ENCODE results near the gene CROCC2.

CROCC2 gene

DNA sequence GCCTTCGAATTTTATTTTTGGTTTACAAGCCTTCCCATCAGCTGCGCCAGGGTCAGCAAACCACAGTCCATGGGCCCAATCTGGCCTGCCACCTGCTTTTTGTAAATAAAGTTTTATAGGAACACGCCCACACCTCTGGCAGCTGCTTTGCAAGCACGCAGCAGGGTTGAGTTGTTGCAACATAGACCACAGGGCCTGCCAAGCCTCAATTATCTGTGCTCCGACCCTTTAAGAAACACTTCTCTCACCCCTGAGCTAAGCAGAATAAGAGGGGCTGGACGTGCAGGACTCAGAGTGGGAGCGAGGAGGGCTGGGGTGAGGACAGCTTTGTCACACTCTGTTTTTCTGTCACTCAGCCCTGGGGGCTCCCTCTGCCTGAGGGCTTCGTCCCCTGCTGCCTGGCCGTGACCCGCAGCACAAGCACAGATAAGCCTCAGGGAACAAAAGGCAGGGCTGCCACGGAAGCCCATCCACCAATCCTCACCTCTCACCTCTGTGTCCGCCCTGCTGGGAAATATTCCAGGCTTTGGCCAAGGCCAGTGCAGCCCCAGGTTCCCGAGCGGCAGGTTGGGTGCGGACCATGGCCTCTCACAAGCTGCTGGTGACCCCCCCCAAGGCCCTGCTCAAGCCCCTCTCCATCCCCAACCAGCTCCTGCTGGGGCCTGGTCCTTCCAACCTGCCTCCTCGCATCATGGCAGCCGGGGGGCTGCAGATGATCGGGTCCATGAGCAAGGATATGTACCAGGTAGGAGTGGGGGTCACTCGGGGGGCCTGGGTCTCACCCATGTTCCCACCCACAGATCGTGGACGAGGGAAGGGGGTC, 37.6 kb upstream of the CROCC2 start, which contains the start of gene AGXT:
Gene AGXT, plus strand, starts transcription at position 539 of the 823 bp plus-strand sequence. Its CDS starts 42 bp downstream, at position 581.
- H3K4me1 ChIP-seq (ENCODE audit: control insufficient read depth, low read length), result no peaks in the 10 kb centered on the region
- H3K4me3 ChIP-seq (ENCODE audit: low read length), result no peak within 1 kb of the TSS
- H3K36me3 ChIP-seq (ENCODE audit: control insufficient read depth, low read length), result no peaks in the 10 kb centered on the region
- H3K27me3 ChIP-seq (ENCODE audit: control insufficient read depth, low read length), result peaks cover 3% of the 10 kb centered on the region; the same call in 1 of the 2 replicates
- H4K20me1 ChIP-seq (ENCODE audit: control insufficient read depth, insufficient read depth, low read depth, low read length), result no peaks in the 10 kb centered on the region
- TF ChIP-seq EZH2phosphoT487 (IDR thresholded peaks at IDR 0.05; ENCODE audit: borderline replicate concordance, low read length), result no peak
- TF ChIP-seq, protein P1, sequence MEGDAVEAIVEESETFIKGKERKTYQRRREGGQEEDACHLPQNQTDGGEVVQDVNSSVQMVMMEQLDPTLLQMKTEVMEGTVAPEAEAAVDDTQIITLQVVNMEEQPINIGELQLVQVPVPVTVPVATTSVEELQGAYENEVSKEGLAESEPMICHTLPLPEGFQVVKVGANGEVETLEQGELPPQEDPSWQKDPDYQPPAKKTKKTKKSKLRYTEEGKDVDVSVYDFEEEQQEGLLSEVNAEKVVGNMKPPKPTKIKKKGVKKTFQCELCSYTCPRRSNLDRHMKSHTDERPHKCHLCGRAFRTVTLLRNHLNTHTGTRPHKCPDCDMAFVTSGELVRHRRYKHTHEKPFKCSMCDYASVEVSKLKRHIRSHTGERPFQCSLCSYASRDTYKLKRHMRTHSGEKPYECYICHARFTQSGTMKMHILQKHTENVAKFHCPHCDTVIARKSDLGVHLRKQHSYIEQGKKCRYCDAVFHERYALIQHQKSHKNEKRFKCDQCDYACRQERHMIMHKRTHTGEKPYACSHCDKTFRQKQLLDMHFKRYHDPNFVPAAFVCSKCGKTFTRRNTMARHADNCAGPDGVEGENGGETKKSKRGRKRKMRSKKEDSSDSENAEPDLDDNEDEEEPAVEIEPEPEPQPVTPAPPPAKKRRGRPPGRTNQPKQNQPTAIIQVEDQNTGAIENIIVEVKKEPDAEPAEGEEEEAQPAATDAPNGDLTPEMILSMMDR (IDR thresholded peaks at IDR 0.05; ENCODE audit: low read depth, low read length, poor library complexity, severe bottlenecking), result no peak
- H3F3A ChIP-seq (ENCODE audit: control insufficient read depth, insufficient read depth), result no peaks in the 10 kb centered on the region
- no peaks in the 10 kb centered on the region for H3K9me3 ChIP-seq (ENCODE audit: control insufficient read depth, insufficient read depth, low read length)
- H3K27ac ChIP-seq (ENCODE audit: low read depth, low read length), result no peak within 1 kb of the TSS
- no peaks in the 10 kb centered on the region for H3K9me2 ChIP-seq (replicated peaks; ENCODE audit: control insufficient read depth, low read length)
- no peak within 1 kb of the TSS for H3K4me2 ChIP-seq (ENCODE audit: low read length)
- H3K79me2 ChIP-seq (ENCODE audit: control insufficient read depth, low read length), result no peaks in the 10 kb centered on the region

DNA sequence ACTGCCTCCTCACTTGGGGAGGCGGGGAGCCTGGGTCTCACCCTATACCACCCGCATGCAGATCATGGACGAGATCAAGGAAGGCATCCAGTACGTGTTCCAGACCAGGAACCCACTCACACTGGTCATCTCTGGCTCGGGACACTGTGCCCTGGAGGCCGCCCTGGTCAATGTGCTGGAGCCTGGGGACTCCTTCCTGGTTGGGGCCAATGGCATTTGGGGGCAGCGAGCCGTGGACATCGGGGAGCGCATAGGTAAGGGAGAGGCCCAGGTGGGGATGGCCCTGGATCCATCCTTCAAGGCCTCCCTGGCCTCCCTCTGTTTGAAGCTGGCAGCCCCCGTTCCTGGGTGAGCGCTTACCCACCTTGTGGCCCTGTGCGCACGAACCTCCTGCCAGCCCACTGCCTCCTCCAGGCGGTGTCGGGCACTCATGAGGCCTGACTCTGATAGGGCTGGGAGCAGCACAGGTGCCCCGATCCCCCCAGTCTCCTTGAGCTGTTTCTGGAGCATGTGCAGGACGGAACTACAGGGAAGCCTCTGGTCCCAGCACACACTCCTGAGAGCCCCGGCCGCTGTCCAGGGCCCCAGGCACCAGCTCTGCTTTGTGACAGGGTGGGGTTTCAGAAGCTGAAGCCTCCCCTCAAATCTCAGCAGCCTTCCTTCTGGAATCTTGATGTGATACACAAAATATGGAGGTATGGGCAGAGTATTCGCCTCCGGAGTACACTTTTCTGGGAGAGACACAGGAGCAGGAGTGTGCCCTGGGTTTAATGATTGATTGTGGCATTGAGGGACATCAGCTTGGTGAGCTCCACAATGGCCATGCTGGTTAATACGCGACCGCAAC, 36.8 kb upstream of the CROCC2 start:
- no peak overlapping the region for H3K27ac ChIP-seq (ENCODE audit: low read depth, low read length)
- H3K79me2 ChIP-seq (ENCODE audit: control insufficient read depth, low read length), result no peaks in the 10 kb centered on the region
- no peaks in the 10 kb centered on the region for H4K20me1 ChIP-seq (ENCODE audit: control insufficient read depth, insufficient read depth, low read depth, low read length)
- H3K4me1 ChIP-seq (ENCODE audit: control insufficient read depth, low read length), result no peaks in the 10 kb centered on the region
- H3K4me3 ChIP-seq (ENCODE audit: low read length), result no peak overlapping the region
- H3F3A ChIP-seq (ENCODE audit: control insufficient read depth, insufficient read depth), result no peaks in the 10 kb centered on the region
- H3K9me3 ChIP-seq (ENCODE audit: control insufficient read depth, insufficient read depth, low read length), result no peaks in the 10 kb centered on the region
- no peak overlapping the region for H3K4me2 ChIP-seq (ENCODE audit: low read length)
- TF ChIP-seq, protein P1 (IDR thresholded peaks at IDR 0.05; ENCODE audit: low read depth, low read length, poor library complexity, severe bottlenecking), result no peak
- no peak for TF ChIP-seq EZH2phosphoT487 (IDR thresholded peaks at IDR 0.05; ENCODE audit: borderline replicate concordance, low read length)
- peaks cover 3% of the 10 kb centered on the region; the same call in 1 of the 2 replicates for H3K27me3 ChIP-seq (ENCODE audit: control insufficient read depth, low read length)
- H3K36me3 ChIP-seq (ENCODE audit: control insufficient read depth, low read length), result no peaks in the 10 kb centered on the region
- no peaks in the 10 kb centered on the region for H3K9me2 ChIP-seq (replicated peaks; ENCODE audit: control insufficient read depth, low read length)

DNA sequence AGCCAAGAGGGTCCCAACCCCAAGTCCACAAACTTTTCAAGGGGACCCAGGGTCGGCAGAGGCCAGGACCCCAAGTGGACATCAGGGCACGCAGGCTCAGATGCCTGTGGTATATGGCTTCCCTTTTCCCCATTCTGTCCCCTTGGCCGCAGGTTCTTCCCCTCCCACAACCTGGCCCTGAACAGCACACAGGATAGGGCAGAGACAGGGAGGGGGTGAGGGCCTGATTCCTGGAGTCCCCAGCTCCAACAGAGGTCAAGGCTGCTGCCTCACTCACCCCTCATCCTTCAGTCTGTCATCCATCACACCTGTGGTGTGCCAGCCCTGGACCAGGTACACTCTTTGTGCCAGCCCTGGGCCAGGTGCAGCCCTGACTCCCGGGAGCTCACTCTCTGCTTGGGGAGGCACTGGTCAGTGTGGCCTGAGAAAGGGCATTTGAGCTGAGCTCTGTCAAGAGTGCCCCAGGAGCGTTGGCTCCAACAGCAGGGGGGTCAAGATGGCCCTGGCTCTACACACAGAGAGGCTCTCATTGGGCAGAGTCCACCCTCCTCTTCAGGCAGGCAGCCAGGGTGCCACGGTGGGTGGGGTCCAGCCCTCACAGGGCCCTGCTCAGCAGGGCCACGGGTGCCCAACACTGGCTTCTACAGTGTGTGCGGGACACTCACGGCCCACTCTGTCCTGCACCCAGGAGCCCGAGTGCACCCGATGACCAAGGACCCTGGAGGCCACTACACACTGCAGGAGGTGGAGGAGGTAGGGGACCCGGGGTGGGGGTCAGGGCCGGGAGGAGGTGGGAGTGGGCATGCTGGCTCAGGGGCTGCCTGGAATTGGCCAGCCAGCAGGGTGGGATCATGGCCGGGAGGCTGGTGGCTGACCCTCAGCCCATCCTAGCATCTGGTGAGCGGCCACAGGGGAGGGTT, 35.9 kb upstream of the CROCC2 start:
- Histone ChIP-seq H3K4me2 (ENCODE audit: low read length) (no peak overlapping the region), H3K36me3 (ENCODE audit: control insufficient read depth, low read length) (no peaks in the 10 kb centered on the region), H3K4me1 (ENCODE audit: control insufficient read depth, low read length) (no peaks in the 10 kb centered on the region), H4K20me1 (ENCODE audit: control insufficient read depth, insufficient read depth, low read depth, low read length) (no peaks in the 10 kb centered on the region), H3K79me2 (ENCODE audit: control insufficient read depth, low read length) (no peaks in the 10 kb centered on the region), H3K27me3 (ENCODE audit: control insufficient read depth, low read length) (peaks cover 3% of the 10 kb centered on the region; the same call in 1 of the 2 replicates), H3F3A (ENCODE audit: control insufficient read depth, insufficient read depth) (no peaks in the 10 kb centered on the region), H3K9me2 (replicated peaks; ENCODE audit: control insufficient read depth, low read length) (no peaks in the 10 kb centered on the region), H3K27ac (ENCODE audit: low read depth, low read length) (no peak overlapping the region), H3K4me3 (ENCODE audit: low read length) (no peak overlapping the region), H3K9me3 (ENCODE audit: control insufficient read depth, insufficient read depth, low read length) (no peaks in the 10 kb centered on the region)
- TF ChIP-seq, protein P1 (IDR thresholded peaks at IDR 0.05; ENCODE audit: low read depth, low read length, poor library complexity, severe bottlenecking), result no peak
- TF ChIP-seq EZH2phosphoT487 (IDR thresholded peaks at IDR 0.05; ENCODE audit: borderline replicate concordance, low read length), result no peak
